Ovary (tissue), 3 donors: Measurements from ENCODE around the gene TBC1D3B.

Experiments used
- CTCF ChIP-seq, 3 donors: fragments of 450-650 bp in 2 of 3; fragments of 200-600 bp in 1 of 3; IDR thresholded peaks; one replicate each; pipeline versions ENCODE4 v1.5.1 to v1.8.0; 2016 to 2022; ENCODE audit warnings: antibody characterized with exemption in 3 of 3, mild to moderate bottlenecking in 1 of 3
- EP300 ChIP-seq: sonication (generic); formaldehyde crosslinking; IDR thresholded peaks from one replicate; pipeline ENCODE4 v1.6.1; 2017; ENCODE audit warnings: antibody characterized with exemption
- POLR2A ChIP-seq: fragments of 450-650 bp; IDR thresholded peaks from one replicate; pipeline ENCODE4 v1.6.1; 2017; ENCODE audit warnings: antibody characterized with exemption, mild to moderate bottlenecking, moderate library complexity
- donor health status: DM: no; HTN: no; CAD: no.

GRCh38 chr17:36129616-36130015 lies 46.8 kb downstream of the TBC1D3B start:
- TF ChIP-seq CTCF (IDR thresholded peaks at IDR 0.05) (no peak), EP300 (no peak), POLR2A (no peak)
